T-helper 2 cell treated with Interferon-gamma antibody and Interleukin-4, amounts not matched to agents 100 ng/mL and 5 ng/mL, for 36 hours (primary cell): Measurements from ENCODE around the gene TSPO. TPM values are rescaled to one million over a fixed set of nuclear protein-coding genes. Genes with fewer than 3 reads are reported as not detected.

Source experiments
- intact Hi-C: fragments of 100-400 bp; cut with micrococcal nuclease; formaldehyde crosslinking; loops from one replicate; pipeline ENCODE4 v1.15.1; 2023
- total RNA-seq: library from RNA; stranded (reverse); gene quantifications from 2 replicates; pipeline ENCODE4 v1.2.3, GENCODE V29; 2022

TSPO gene
- total RNA-seq, 1 donor from 2014 or later, result 96.4 TPM

- intact Hi-C loops, result no loop called here
These were observed 6.7 kb downstream of the TSPO start for GRCh38 chr22:43157874-43158546.

GRCh38 chr22:43158778-43159483, 7.6 kb downstream of the TSPO start:
- intact Hi-C loops, result no loop called here

GRCh38 chr22:43159484-43160178, 8.3 kb downstream of the TSPO start:
- intact Hi-C loops, result no loop called here

- intact Hi-C loops, result no loop called here
These were observed 9.3 kb downstream of the TSPO start for GRCh38 chr22:43160497-43161126.

GRCh38 chr22:43162412-43163150, 11.2 kb downstream of the TSPO start:
- intact Hi-C loops, result no loop called here

- intact Hi-C loops, result no loop called here
These were observed 12.0 kb downstream of the TSPO start for GRCh38 chr22:43163241-43163795.

- intact Hi-C loops, result no loop called here
These were observed 13.3 kb downstream of the TSPO start for GRCh38 chr22:43164636-43165035.

- intact Hi-C loops, result no loop called here
These were observed 15.0 kb downstream of the TSPO start for GRCh38 chr22:43166132-43166930.

GRCh38 chr22:43167001-43167589, 15.7 kb downstream of the TSPO start:
- intact Hi-C loops, result no loop called here

- intact Hi-C loops, result no loop called here
These were observed 17.3 kb downstream of the TSPO start for GRCh38 chr22:43168471-43169309.

GRCh38 chr22:43169310-43170130, 18.2 kb downstream of the TSPO start:
- intact Hi-C loops, result no loop called here

- intact Hi-C loops, result no loop called here
These were observed 18.7 kb downstream of the TSPO start for GRCh38 chr22:43170131-43170480.

- intact Hi-C loops, result no loop called here
These were observed 19.7 kb downstream of the TSPO start for GRCh38 chr22:43171019-43171491.

GRCh38 chr22:43171607-43172006, 20.2 kb downstream of the TSPO start:
- intact Hi-C loops, result no loop called here

- intact Hi-C loops, result no loop called here
These were observed 20.8 kb downstream of the TSPO start for GRCh38 chr22:43172191-43172590.

- intact Hi-C loops, result no loop called here
These were observed 22.2 kb downstream of the TSPO start for GRCh38 chr22:43173566-43173965.

GRCh38 chr22:43173976-43174720, 22.8 kb downstream of the TSPO start:
- intact Hi-C loops, result no loop called here
